ENCODE measurements around the gene KLHL20.

DNA sequence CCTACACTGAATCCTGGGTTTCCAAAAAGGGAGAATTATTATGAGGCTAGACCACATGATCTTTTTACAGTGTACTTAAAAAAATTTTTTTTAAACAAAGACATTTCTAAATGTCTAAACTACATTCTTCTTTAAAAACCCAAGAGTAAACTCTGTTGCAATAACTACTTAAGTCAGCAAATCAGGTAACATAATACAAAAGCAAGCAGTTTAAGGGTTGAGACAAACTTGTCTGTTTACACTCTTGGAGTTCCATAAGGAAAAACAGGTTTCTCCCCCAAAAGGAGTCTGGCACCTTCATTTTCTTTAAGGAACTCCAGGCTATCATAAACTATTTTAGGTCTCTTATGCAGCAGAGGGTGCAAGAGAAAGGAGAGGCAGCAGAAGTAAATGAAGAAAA, 32.6 kb upstream of the KLHL20 start:
- TF ChIP-seq POLR2AphosphoS5 (IDR thresholded peaks at IDR 0.05; ENCODE audit: low read depth, low read length), result no peak
- TF ChIP-seq SIN3A (IDR thresholded peaks at IDR 0.05; ENCODE audit: borderline replicate concordance, insufficient read depth, low read length), result no peak
- no peak for TF ChIP-seq REST (IDR thresholded peaks at IDR 0.05; ENCODE audit: insufficient read depth in 1 of 2, low read depth in 2 of 2, low read length in 2 of 2)
- TF ChIP-seq TAF1 (IDR thresholded peaks at IDR 0.05; ENCODE audit: borderline replicate concordance, insufficient read depth, low read length), result no peak

Data from PFSK-1 (cell line).